ENCODE measurements around the gene EIF3I.

The EIF3I gene

DNA sequence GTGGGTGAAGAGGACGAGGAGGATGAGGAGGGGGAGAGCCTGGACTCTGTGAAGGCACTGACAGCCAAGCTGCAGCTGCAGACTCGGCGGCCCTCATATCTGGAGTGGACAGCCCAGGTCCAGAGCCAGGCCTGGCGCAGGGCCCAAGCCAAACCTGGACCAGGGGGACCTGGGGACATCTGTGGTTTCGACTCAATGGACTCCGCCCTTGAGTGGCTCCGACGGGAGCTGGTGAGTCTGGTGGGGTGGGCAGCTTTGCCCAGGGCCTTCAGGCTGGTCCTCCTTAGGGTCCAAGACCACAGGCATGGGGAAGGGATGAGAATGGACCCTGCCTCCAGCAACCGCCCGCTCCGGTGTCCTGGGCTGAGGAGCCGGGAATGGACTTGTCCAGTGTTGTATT is 25.2 kb downstream of the EIF3I start:
- H3K36me3 ChIP-seq (ENCODE audit: insufficient read depth, low read length) = no peaks in the 10 kb centered on the region
- H3K9ac ChIP-seq (ENCODE audit: low read depth, low read length, poor library complexity, severe bottlenecking) = peak overlapping the region; percentile 95
- H4K20me1 ChIP-seq (ENCODE audit: insufficient read depth, low read length, poor library complexity, severe bottlenecking) = no peaks in the 10 kb centered on the region
- peak overlapping the region; percentile 99 for H3K4me2 ChIP-seq (ENCODE audit: low read depth, low read length, poor library complexity, severe bottlenecking)
- no peaks in the 10 kb centered on the region for H3K27me3 ChIP-seq (ENCODE audit: insufficient read depth, low read length, poor library complexity, severe bottlenecking)
- H3K9me2 ChIP-seq (replicated peaks; ENCODE audit: low read depth, low read length) = no peaks in the 10 kb centered on the region
- peaks cover 14% of the 10 kb centered on the region for H3K79me2 ChIP-seq (ENCODE audit: insufficient read depth, low read length)
- no peaks in the 10 kb centered on the region for H3K9me3 ChIP-seq (ENCODE audit: insufficient read depth, low read depth, low read length)
- H3K4me1 ChIP-seq (ENCODE audit: insufficient read depth, low read length, poor library complexity, severe bottlenecking) = peaks cover 46% of the 10 kb centered on the region
- H3K4me3 ChIP-seq (ENCODE audit: low read length, poor library complexity, severe bottlenecking) = no peak overlapping the region
- TF ChIP-seq, protein P1, sequence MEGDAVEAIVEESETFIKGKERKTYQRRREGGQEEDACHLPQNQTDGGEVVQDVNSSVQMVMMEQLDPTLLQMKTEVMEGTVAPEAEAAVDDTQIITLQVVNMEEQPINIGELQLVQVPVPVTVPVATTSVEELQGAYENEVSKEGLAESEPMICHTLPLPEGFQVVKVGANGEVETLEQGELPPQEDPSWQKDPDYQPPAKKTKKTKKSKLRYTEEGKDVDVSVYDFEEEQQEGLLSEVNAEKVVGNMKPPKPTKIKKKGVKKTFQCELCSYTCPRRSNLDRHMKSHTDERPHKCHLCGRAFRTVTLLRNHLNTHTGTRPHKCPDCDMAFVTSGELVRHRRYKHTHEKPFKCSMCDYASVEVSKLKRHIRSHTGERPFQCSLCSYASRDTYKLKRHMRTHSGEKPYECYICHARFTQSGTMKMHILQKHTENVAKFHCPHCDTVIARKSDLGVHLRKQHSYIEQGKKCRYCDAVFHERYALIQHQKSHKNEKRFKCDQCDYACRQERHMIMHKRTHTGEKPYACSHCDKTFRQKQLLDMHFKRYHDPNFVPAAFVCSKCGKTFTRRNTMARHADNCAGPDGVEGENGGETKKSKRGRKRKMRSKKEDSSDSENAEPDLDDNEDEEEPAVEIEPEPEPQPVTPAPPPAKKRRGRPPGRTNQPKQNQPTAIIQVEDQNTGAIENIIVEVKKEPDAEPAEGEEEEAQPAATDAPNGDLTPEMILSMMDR (conservative IDR thresholded peaks at IDR 0.05; ENCODE audit: low read length) = no peak
- TF ChIP-seq EZH2phosphoT487 (IDR thresholded peaks at IDR 0.05; ENCODE audit: borderline replicate concordance) = no peak
- H2AFZ ChIP-seq (ENCODE audit: low read length) = peak overlapping the region; percentile 70; the same call in 1 of the 2 replicates
- peaks cover 6% of the 10 kb centered on the region; the same call in 1 of the 2 replicates for H3F3A ChIP-seq (ENCODE audit: low read depth)

DNA sequence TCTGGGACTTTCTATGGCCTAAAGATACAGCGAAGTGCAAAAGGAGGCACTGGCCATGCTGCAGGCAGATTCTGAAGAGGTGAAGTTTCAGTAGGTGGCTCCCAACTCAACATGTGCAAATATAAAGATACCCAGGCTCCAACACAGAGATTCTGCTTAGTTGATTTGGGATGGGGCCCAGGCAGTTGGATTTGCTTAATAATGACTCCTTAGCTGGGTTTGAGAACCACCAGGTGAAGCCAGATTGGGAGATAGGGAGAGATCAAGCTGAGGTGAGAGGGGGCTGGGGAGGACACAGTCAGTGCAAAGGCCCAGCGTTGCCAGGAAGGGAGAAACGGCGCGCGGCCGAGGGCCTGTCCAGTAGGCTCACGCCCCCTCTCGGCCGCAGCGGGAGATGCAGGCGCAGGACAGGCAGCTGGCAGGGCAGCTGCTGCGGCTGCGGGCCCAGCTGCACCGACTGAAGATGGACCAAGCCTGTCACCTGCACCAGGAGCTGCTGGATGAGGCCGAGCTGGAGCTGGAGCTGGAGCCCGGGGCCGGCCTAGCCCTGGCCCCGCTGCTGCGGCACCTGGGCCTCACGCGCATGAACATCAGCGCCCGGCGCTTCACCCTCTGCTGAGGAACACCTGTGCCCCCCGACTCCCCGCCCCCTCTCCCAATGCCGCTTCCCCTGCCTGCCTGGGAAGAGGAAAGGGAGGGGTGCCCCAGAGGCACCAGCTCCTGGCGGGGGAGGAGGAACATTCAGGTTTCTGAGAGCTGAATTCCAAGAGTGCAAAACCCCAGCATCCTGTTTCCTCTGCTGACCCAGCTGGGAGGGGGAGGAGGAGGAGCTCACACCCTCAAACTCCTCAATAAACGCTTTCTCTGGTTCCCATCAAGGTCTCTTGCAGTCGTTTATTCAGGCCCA is 26.0 kb downstream of the EIF3I start:
- peak overlapping the region; percentile 70; the same call in 1 of the 2 replicates for H2AFZ ChIP-seq (ENCODE audit: low read length)
- no peaks in the 10 kb centered on the region for H4K20me1 ChIP-seq (ENCODE audit: insufficient read depth, low read length, poor library complexity, severe bottlenecking)
- no peak for TF ChIP-seq EZH2phosphoT487 (IDR thresholded peaks at IDR 0.05; ENCODE audit: borderline replicate concordance)
- TF ChIP-seq, protein P1 (conservative IDR thresholded peaks at IDR 0.05; ENCODE audit: low read length) = peak; percentile 82
- peak overlapping the region; percentile 99 for H3K4me2 ChIP-seq (ENCODE audit: low read depth, low read length, poor library complexity, severe bottlenecking)
- no peaks in the 10 kb centered on the region for H3K27me3 ChIP-seq (ENCODE audit: insufficient read depth, low read length, poor library complexity, severe bottlenecking)
- H3F3A ChIP-seq (ENCODE audit: low read depth) = peaks cover 6% of the 10 kb centered on the region; the same call in 1 of the 2 replicates
- no peaks in the 10 kb centered on the region for H3K36me3 ChIP-seq (ENCODE audit: insufficient read depth, low read length)
- no peaks in the 10 kb centered on the region for H3K9me3 ChIP-seq (ENCODE audit: insufficient read depth, low read depth, low read length)
- H3K9me2 ChIP-seq (replicated peaks; ENCODE audit: low read depth, low read length) = no peaks in the 10 kb centered on the region
- H3K79me2 ChIP-seq (ENCODE audit: insufficient read depth, low read length) = peaks cover 22% of the 10 kb centered on the region
- peaks cover 53% of the 10 kb centered on the region for H3K4me1 ChIP-seq (ENCODE audit: insufficient read depth, low read length, poor library complexity, severe bottlenecking)
- peak overlapping the region; percentile 95 for H3K9ac ChIP-seq (ENCODE audit: low read depth, low read length, poor library complexity, severe bottlenecking)
- peak overlapping the region; percentile 75 for H3K4me3 ChIP-seq (ENCODE audit: low read length, poor library complexity, severe bottlenecking)

DNA sequence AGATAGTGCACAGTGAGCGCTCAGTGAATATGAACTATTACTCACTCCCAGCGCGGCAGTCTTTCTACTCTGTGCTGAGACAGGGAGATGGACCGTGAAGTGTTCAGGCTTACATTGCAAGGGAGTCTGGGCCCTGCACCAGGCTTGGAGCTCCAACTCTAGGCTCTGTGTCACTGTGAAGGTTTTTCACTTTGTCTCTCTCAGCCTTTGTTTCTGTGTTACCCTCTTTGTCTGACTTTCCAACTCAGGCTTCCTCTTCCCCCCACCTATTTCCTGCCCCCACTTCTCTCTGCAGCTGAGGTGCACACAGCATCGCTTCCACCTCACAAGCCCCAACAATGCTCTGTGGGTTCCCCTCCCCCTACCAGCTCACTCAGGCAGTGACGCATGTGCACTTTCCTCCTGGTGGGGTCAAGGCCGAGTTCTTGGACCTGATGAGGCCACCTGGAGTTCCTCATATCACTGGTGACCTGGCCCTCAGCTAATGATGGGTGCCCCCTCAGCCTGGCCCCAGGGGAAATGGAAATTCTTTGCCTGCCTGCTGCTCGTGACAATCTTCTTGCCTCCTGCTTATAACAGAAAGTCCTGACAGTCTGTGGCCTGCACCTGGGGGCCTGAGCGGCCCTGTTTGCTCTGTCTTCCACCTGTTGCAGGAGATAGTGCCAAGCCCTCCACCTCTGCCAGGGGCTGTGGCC is 27.8 kb downstream of the EIF3I start:
- peaks cover 62% of the 10 kb centered on the region for H3K4me1 ChIP-seq (ENCODE audit: insufficient read depth, low read length, poor library complexity, severe bottlenecking)
- H3K4me2 ChIP-seq (ENCODE audit: low read depth, low read length, poor library complexity, severe bottlenecking) = peak overlapping the region; percentile 99
- peak overlapping the region; percentile 95 for H3K9ac ChIP-seq (ENCODE audit: low read depth, low read length, poor library complexity, severe bottlenecking)
- H3K9me3 ChIP-seq (ENCODE audit: insufficient read depth, low read depth, low read length) = no peaks in the 10 kb centered on the region
- H4K20me1 ChIP-seq (ENCODE audit: insufficient read depth, low read length, poor library complexity, severe bottlenecking) = peaks cover 2% of the 10 kb centered on the region
- no peaks in the 10 kb centered on the region for H3K27me3 ChIP-seq (ENCODE audit: insufficient read depth, low read length, poor library complexity, severe bottlenecking)
- peak overlapping the region; percentile 75 for H3K4me3 ChIP-seq (ENCODE audit: low read length, poor library complexity, severe bottlenecking)
- H3K79me2 ChIP-seq (ENCODE audit: insufficient read depth, low read length) = peaks cover 39% of the 10 kb centered on the region
- H3K36me3 ChIP-seq (ENCODE audit: insufficient read depth, low read length) = no peaks in the 10 kb centered on the region
- no peaks in the 10 kb centered on the region for H3K9me2 ChIP-seq (replicated peaks; ENCODE audit: low read depth, low read length)
- TF ChIP-seq EZH2phosphoT487 (IDR thresholded peaks at IDR 0.05; ENCODE audit: borderline replicate concordance) = no peak
- TF ChIP-seq, protein P1 (conservative IDR thresholded peaks at IDR 0.05; ENCODE audit: low read length) = no peak
- H2AFZ ChIP-seq (ENCODE audit: low read length) = peak overlapping the region; percentile 34; the same call in 1 of the 2 replicates
- peaks cover 6% of the 10 kb centered on the region; the same call in 1 of the 2 replicates for H3F3A ChIP-seq (ENCODE audit: low read depth)
